Bronchial epithelial cell (primary cell): ENCODE measurements around the gene C1orf105. TPM values are rescaled to one million over a fixed set of nuclear protein-coding genes. Genes with fewer than 3 reads are reported as not detected.

Experiments used
- DNase-seq: peaks from one replicate; pipeline ENCODE4 v3.0.0-alpha.2; 2010; ENCODE audit warnings: low read depth
- FAIRE-seq: peaks from 2 replicates; lab custom pipeline; 2011; peaks lifted over from hg19 to GRCh38; lab: Jason Lieb, UNC
- H3K27me3 ChIP-seq: 2 replicates; pipeline ENCODE4 v1.5.1; 2011; ENCODE audit warnings: low read length; ENCODE audit not compliant: control insufficient read depth, insufficient read depth
- H3K36me3 ChIP-seq: 2 replicates; pipeline ENCODE4 v1.5.1; 2011; ENCODE audit warnings: low read length; ENCODE audit not compliant: control insufficient read depth, insufficient read depth
- H3K4me3 ChIP-seq: 2 replicates; pipeline ENCODE4 v1.5.1; 2011; ENCODE audit warnings: mild to moderate bottlenecking, low read depth, low read length, control low read depth
- CTCF ChIP-seq: IDR thresholded peaks from 2 replicates; pipeline ENCODE4 v1.5.1; 2011; ENCODE audit warnings: mild to moderate bottlenecking, moderate library complexity, low read length, control low read depth, inconsistent platforms; ENCODE audit not compliant: insufficient read depth, severe bottlenecking
- total RNA-seq: library from RNA; depleted of rRNA; stranded (reverse); fragments of >200 nt; gene quantifications from 2 replicates; pipeline ENCODE4 v1.2.1, GENCODE V29; 2014

Gene C1orf105
- total RNA-seq, 1 donor from 2014 or later: not detected

DNA sequence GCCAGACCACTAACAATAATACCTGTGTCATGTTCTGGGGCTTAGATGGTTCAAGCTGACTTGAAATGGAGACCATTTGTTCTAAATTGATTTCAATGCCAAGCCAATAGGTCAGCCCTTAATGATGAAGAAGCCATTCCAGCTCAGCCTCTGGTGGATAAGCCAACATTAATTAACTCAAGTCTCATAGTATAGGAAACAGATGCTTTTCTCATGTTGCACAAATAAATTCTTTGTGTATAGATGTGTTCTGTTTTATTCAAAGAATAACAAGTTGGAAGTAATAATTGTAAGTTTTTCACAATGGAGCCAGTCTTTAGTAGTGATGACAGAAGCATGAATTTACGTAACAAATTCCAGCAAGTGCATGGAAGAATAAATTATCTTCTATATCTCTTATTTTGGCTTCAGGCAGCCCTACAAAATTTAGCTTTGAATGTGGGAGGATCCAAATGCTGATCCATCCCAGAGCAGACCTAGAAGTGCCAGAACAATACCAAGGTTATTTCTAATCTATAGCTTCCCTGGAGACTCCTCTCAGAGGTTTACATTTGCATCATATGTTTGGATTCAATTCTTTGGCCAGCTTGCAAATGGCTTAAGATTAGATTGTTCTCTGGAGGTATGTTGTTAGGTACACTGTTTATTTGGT, 42.2 kb upstream of the C1orf105 start:
- H3K36me3 ChIP-seq: no peaks in the 10 kb centered on the region
- H3K4me3 ChIP-seq: no peak overlapping the region
- FAIRE-seq: no peak
- no peak for DNase-seq
- no peak for TF ChIP-seq CTCF
- no peaks in the 10 kb centered on the region for H3K27me3 ChIP-seq

- DNase-seq (no peak), FAIRE-seq (no peak)
- no peak overlapping the region for H3K4me3 ChIP-seq
- no peaks in the 10 kb centered on the region for H3K27me3 ChIP-seq
- H3K36me3 ChIP-seq: no peaks in the 10 kb centered on the region
- TF ChIP-seq CTCF: no peak
Observed at GRCh38 chr1:172380441-172381244, 39.8 kb upstream of the C1orf105 start.

DNA sequence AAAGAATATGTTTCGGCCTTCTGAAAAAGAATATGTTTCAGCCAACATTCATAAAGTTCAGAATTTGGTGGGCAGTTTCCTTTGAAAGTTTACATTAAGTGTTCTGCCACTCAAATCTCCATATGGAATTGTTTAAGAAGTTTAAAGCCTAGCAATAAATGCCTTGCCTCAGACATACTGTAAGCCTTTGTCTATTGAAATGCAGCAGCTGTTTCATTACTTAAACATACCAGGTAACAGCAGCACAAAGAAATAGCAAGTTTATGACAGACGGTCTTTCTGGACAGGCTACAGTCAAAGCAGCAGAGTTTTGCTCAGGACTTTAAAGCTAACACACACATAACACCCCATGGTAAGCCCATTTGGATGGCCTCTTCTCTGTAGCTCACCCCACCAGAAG, 38.5 kb upstream of the C1orf105 start:
- Histone ChIP-seq H3K36me3 (no peaks in the 10 kb centered on the region), H3K4me3 (no peak overlapping the region), H3K27me3 (no peaks in the 10 kb centered on the region)
- FAIRE-seq (no peak), DNase-seq (no peak)
- no peak for TF ChIP-seq CTCF

DNA sequence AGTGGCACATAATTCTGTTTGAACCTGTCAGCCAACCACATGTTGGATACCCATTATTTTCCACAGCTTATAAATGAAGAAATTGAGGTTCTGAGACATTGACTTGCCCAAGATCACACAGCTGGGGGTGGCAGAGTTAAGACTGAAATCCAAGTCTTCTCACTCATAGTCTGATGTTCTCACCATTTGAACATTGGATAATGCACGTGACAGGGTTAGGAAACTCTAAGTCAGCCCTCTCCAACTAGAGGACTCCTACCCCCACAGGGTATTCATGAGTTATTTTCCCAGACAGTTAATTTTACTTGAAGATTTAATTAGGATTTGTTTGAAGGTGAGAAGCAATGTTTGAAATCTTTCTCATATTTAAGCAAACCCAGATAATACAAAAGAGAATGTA, 38.1 kb upstream of the C1orf105 start:
- no peak for FAIRE-seq
- H3K27me3 ChIP-seq: no peaks in the 10 kb centered on the region
- H3K36me3 ChIP-seq: no peaks in the 10 kb centered on the region
- no peak for DNase-seq
- H3K4me3 ChIP-seq: no peak overlapping the region
- no peak for TF ChIP-seq CTCF

DNA sequence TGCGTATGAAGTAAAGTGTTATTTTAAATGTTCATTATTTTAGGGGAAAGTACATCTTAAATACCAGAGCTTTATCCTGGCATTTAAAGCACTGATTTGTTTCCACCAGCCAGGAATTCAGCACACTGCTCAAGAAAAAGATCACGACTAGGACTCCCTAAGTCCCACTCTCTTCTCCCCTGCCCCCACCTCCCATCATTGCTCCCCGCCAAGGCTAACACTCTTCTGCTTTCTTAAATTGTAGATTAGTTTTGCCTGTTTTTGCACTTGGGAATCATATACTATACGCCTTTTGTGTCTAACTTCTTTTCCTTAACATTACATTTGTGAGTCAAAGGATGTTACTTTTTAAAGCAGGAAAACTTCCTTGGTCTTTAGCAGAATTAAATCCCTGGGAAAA, 37.5 kb upstream of the C1orf105 start:
- no peak for DNase-seq
- Histone ChIP-seq H3K36me3 (no peaks in the 10 kb centered on the region), H3K27me3 (no peaks in the 10 kb centered on the region), H3K4me3 (no peak overlapping the region)
- no peak for TF ChIP-seq CTCF
- no peak for FAIRE-seq
